Measurements from ENCODE around the gene LINGO3.

Gene LINGO3

GRCh38 chr19:2291185-2291751, 16.7 kb downstream of the LINGO3 start:
- no peak overlapping the region for H3K27ac ChIP-seq (ENCODE audit: extremely low read depth, low read depth, low read length)
- H3K9me3 ChIP-seq (ENCODE audit: control insufficient read depth, insufficient read depth, low read depth, low read length), result no peaks in the 10 kb centered on the region
- H3K36me3 ChIP-seq (ENCODE audit: control insufficient read depth in 2 of 2, insufficient read depth in 1 of 2, low read length in 2 of 2), result no peaks in the 10 kb centered on the region
- POLR2A ChIA-PET, result no interaction called here
- TF ChIP-seq WT1 (tag by site-specific recombination; IDR thresholded peaks at IDR 0.05) (no peak), HOXD13 (CRISPR knock-in tag; IDR thresholded peaks at IDR 0.05; ENCODE audit: borderline replicate concordance) (no peak), FEZF1 (tag by site-specific recombination; IDR thresholded peaks at IDR 0.05) (no peak), TSHZ1 (tag by site-specific recombination; IDR thresholded peaks at IDR 0.05; ENCODE audit: borderline replicate concordance) (no peak), ZNF76 (tag by site-specific recombination; IDR thresholded peaks at IDR 0.05; ENCODE audit: borderline replicate concordance, low read depth) (no peak), ZNF416 (tag by site-specific recombination; IDR thresholded peaks at IDR 0.05) (no peak), IKZF3 (tag by site-specific recombination; IDR thresholded peaks at IDR 0.05) (no peak)
- CTCF ChIA-PET, result interaction anchor here (0.7 to 1.3 kb wide), 3 partner anchors 17 to 56 kb away, joined by 4 to 5 read pairs (median 4); no protein-coding TSS in a partner anchor
- H3K4me1 ChIP-seq (ENCODE audit: control insufficient read depth, insufficient read depth, low read length), result no peaks in the 10 kb centered on the region
- no peak overlapping the region for H3K4me3 ChIP-seq (ENCODE audit: low read depth, low read length)

GRCh38 chr19:2290441-2291184, 17.3 kb downstream of the LINGO3 start:
- H3K27ac ChIP-seq (ENCODE audit: extremely low read depth, low read depth, low read length), result no peak overlapping the region
- H3K4me3 ChIP-seq (ENCODE audit: low read depth, low read length), result peak overlapping the region; percentile 17; the same call in 1 of the 2 replicates
- ChIA-PET CTCF (interaction anchor here (0.7 to 1.3 kb wide), 2 partner anchors 16 to 55 kb away, joined by 4 read pairs; no protein-coding TSS in a partner anchor), POLR2A (no interaction called here)
- no peaks in the 10 kb centered on the region for H3K36me3 ChIP-seq (ENCODE audit: control insufficient read depth in 2 of 2, insufficient read depth in 1 of 2, low read length in 2 of 2)
- no peaks in the 10 kb centered on the region for H3K9me3 ChIP-seq (ENCODE audit: control insufficient read depth, insufficient read depth, low read depth, low read length)
- no peaks in the 10 kb centered on the region for H3K4me1 ChIP-seq (ENCODE audit: control insufficient read depth, insufficient read depth, low read length)
- TF ChIP-seq ZNF354C (tag by site-specific recombination; IDR thresholded peaks at IDR 0.05; ENCODE audit: borderline replicate concordance, low read depth), result no peak
- TF ChIP-seq HOXD13 (CRISPR knock-in tag; IDR thresholded peaks at IDR 0.05; ENCODE audit: borderline replicate concordance), result no peak
- TF ChIP-seq ZNF280D (tag by site-specific recombination; IDR thresholded peaks at IDR 0.05), result no peak
- TF ChIP-seq WT1 (tag by site-specific recombination; IDR thresholded peaks at IDR 0.05), result no peak
- TF ChIP-seq, protein P1, sequence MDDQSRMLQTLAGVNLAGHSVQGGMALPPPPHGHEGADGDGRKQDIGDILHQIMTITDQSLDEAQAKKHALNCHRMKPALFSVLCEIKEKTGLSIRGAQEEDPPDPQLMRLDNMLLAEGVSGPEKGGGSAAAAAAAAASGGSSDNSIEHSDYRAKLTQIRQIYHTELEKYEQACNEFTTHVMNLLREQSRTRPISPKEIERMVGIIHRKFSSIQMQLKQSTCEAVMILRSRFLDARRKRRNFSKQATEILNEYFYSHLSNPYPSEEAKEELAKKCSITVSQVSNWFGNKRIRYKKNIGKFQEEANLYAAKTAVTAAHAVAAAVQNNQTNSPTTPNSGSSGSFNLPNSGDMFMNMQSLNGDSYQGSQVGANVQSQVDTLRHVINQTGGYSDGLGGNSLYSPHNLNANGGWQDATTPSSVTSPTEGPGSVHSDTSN (CRISPR knock-in tag; IDR thresholded peaks at IDR 0.05), result no peak
- TF ChIP-seq ZNF23 (tag by site-specific recombination; IDR thresholded peaks at IDR 0.05; ENCODE audit: borderline replicate concordance), result no peak
- TF ChIP-seq RBAK (tag by site-specific recombination; IDR thresholded peaks at IDR 0.05), result no peak
- TF ChIP-seq, protein P2, sequence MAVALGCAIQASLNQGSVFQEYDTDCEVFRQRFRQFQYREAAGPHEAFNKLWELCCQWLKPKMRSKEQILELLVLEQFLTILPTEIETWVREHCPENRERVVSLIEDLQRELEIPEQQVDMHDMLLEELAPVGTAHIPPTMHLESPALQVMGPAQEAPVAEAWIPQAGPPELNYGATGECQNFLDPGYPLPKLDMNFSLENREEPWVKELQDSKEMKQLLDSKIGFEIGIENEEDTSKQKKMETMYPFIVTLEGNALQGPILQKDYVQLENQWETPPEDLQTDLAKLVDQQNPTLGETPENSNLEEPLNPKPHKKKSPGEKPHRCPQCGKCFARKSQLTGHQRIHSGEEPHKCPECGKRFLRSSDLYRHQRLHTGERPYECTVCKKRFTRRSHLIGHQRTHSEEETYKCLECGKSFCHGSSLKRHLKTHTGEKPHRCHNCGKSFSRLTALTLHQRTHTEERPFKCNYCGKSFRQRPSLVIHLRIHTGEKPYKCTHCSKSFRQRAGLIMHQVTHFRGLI (tag by site-specific recombination; IDR thresholded peaks at IDR 0.05), result no peak
- no peak for TF ChIP-seq GLIS2 (tag by site-specific recombination; IDR thresholded peaks at IDR 0.05)
- TF ChIP-seq ZBTB21 (tag by site-specific recombination; IDR thresholded peaks at IDR 0.05), result no peak
- TF ChIP-seq IKZF3 (tag by site-specific recombination; IDR thresholded peaks at IDR 0.05), result no peak
- TF ChIP-seq ZNF624 (tag by site-specific recombination; IDR thresholded peaks at IDR 0.05), result no peak
- no peak for TF ChIP-seq ZNF202 (tag by site-specific recombination; IDR thresholded peaks at IDR 0.05; ENCODE audit: borderline replicate concordance)
- TF ChIP-seq ZBTB8A (tag by site-specific recombination; IDR thresholded peaks at IDR 0.05), result no peak
- no peak for TF ChIP-seq INSM2 (tag by site-specific recombination; IDR thresholded peaks at IDR 0.05)
- no peak for TF ChIP-seq ZNF335 (tag by site-specific recombination; conservative IDR thresholded peaks at IDR 0.05)
- no peak for TF ChIP-seq ZNF549 (tag by site-specific recombination; IDR thresholded peaks at IDR 0.05)
- no peak for TF ChIP-seq ZNF610 (tag by site-specific recombination; IDR thresholded peaks at IDR 0.05; ENCODE audit: borderline replicate concordance)
